Stimulated activated CD8-positive, alpha-beta memory T cell treated with anti-CD3 and anti-CD28 coated beads, Interleukin-7, amount 100 ng/mL, for 1 hour (primary cell): ENCODE results near the gene CARHSP1.
"Not testable (repeated sequence)": the region's sequence is repeated elsewhere in the genome, so short reads cannot be mapped to it uniquely, and the experiment has no call there.

ENCODE experiments used
- DNase-seq, 2 donors: peaks; one replicate each; pipeline ENCODE4 v3.0.0-alpha.2; 2020; ENCODE audit warnings: low read depth in 2 of 2

CARHSP1 gene

GRCh38 chr16:8872071-8872470, 3.3 kb upstream of the CARHSP1 start:
- DNase-seq = no peak

- not testable (repeated sequence) for DNase-seq
These were observed 1.1 kb upstream of the CARHSP1 start for GRCh38 chr16:8869988-8870241.

- DNase-seq = no peak
These were observed 594 bp upstream of the CARHSP1 start for GRCh38 chr16:8869212-8869987.

- peak in 1 of 2 donors; percentile 24 for DNase-seq
These were observed 832 bp downstream of the CARHSP1 start for GRCh38 chr16:8867932-8868415.

GRCh38 chr16:8867216-8867931, 1.4 kb downstream of the CARHSP1 start:
- no peak for DNase-seq

- DNase-seq = no peak
These were observed 2.0 kb downstream of the CARHSP1 start for GRCh38 chr16:8866884-8867215.

GRCh38 chr16:8866118-8866883, 2.5 kb downstream of the CARHSP1 start:
- no peak for DNase-seq

- no peak for DNase-seq
These were observed 3.5 kb downstream of the CARHSP1 start for GRCh38 chr16:8865145-8865882.

GRCh38 chr16:8864480-8865110, 4.2 kb downstream of the CARHSP1 start:
- DNase-seq = no peak

- DNase-seq = no peak
These were observed 5.0 kb downstream of the CARHSP1 start for GRCh38 chr16:8863594-8864424.

GRCh38 chr16:8862309-8863130, 6.3 kb downstream of the CARHSP1 start:
- DNase-seq = no peak

GRCh38 chr16:8861563-8862308, 7.1 kb downstream of the CARHSP1 start:
- DNase-seq = no peak

GRCh38 chr16:8859913-8860881, 8.6 kb downstream of the CARHSP1 start:
- DNase-seq = no peak

- no peak for DNase-seq
These were observed 9.6 kb downstream of the CARHSP1 start for GRCh38 chr16:8858994-8859912.

- no peak for DNase-seq
These were observed 12.8 kb downstream of the CARHSP1 start for GRCh38 chr16:8855972-8856371.

- DNase-seq = no peak
These were observed 13.6 kb downstream of the CARHSP1 start for GRCh38 chr16:8855051-8855786.
